Gastroesophageal sphincter (tissue), 4 donors: ENCODE measurements around the gene KIAA0930. TPM values are rescaled to one million over a fixed set of nuclear protein-coding genes. Genes with fewer than 3 reads are reported as not detected.

Source experiments
- ATAC-seq: fragments of 150-250 bp; one replicate; pipeline ENCODE4 v1.9.1; 2016; ENCODE audit warnings: mild to moderate bottlenecking, moderate library complexity
- H3K27ac ChIP-seq, 4 donors: fragments of 200-600 bp; sonication (generic) in 3 of 4; 1 replicate in 3 of 4; 2 replicates in 1 of 4; pipeline ENCODE4 v1.5.1; 2016 to 2019
- H3K27me3 ChIP-seq: fragments of 200-600 bp; sonication (generic); one replicate; pipeline ENCODE4 v1.5.1; 2019
- H3K36me3 ChIP-seq, 2 donors: fragments of 200-600 bp; sonication (generic); one replicate each; pipeline ENCODE4 v1.5.1; 2019; ENCODE audit warnings: control low read depth in 1 of 2
- H3K4me1 ChIP-seq, 3 donors: fragments of 200-600 bp; sonication (generic); 1 replicate in 2 of 3; 2 replicates in 1 of 3; pipeline ENCODE4 v1.5.1; 2016 to 2019; ENCODE audit warnings: control low read depth in 2 of 3
- H3K4me3 ChIP-seq, 2 donors: fragments of 200-600 bp; sonication (generic); one replicate each; pipeline ENCODE4 v1.5.1; 2019; ENCODE audit warnings: mild to moderate bottlenecking in 1 of 2, moderate library complexity in 1 of 2
- H3K9me3 ChIP-seq, 3 donors: fragments of 200-600 bp; sonication (generic); one replicate each; pipeline ENCODE4 v1.5.1; 2017 to 2019; ENCODE audit warnings: control low read depth in 2 of 3
- CTCF ChIP-seq, 4 experiments: fragments of 200-600 bp in 2 of 4; fragments of 450-650 bp in 2 of 4; sonication (generic) in 1 of 4; IDR thresholded peaks; one replicate each; pipeline ENCODE4 v1.5.1; 2017 to 2019; ENCODE audit warnings: antibody characterized with exemption in 4 of 4, mild to moderate bottlenecking in 2 of 4, moderate library complexity in 2 of 4
- EP300 ChIP-seq: sonication (generic); formaldehyde crosslinking; IDR thresholded peaks from one replicate; pipeline ENCODE4 v1.6.1; 2017; ENCODE audit warnings: antibody characterized with exemption, mild to moderate bottlenecking
- POLR2A ChIP-seq, 2 donors: fragments of 450-650 bp; IDR thresholded peaks; one replicate each; pipeline ENCODE4 v1.6.1; 2017; ENCODE audit warnings: antibody characterized with exemption in 2 of 2, mild to moderate bottlenecking in 2 of 2, moderate library complexity in 1 of 2
- POLR2AphosphoS5 ChIP-seq: sonication (generic); formaldehyde crosslinking; IDR thresholded peaks from one replicate; pipeline ENCODE4 v1.6.1; 2017; ENCODE audit warnings: antibody characterized with exemption
- WGBS, 2 donors: methylation state at CpG; one replicate each; pipeline ENCODE4 v1.1.5; 2018; ENCODE audit warnings: low coverage in 1 of 2; 5-methylcytosine and 5-hydroxymethylcytosine counted together
- total RNA-seq, 4 donors: library from RNA; depleted of rRNA; stranded (reverse); fragments of >200 nt; gene quantifications; one replicate each; pipeline ENCODE4 v1.1.0, GENCODE V29; 2016

The KIAA0930 gene
- total RNA-seq, 4 donors from 2014 or later, result 26.1 to 54.2 (median 37.3) TPM

DNA sequence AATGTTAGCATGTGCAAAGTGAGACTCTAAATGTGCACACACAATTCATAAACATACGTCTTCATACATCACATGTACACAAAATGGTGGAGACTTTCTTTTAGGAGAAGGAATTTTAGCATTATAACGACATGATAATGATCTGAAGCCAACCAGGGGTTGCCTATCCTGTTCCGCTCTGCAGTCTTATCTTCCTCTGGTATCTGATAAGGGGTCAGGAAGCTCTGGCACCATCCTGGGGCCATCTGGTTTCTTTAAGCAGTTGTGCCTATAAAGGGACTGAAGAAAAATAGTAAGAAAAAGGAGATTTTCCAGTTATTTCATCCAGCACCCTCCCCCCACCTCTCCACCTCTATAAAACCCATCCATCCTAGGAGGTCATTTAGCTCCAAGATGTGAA, 82.8 kb downstream of the KIAA0930 start:
- H3K27me3 ChIP-seq, result no peaks in the 10 kb centered on the region
- TF ChIP-seq EP300 (no peak), CTCF (IDR thresholded peaks at IDR 0.05) (no peak)
- H3K4me1 ChIP-seq, result peaks cover 0 to 32% (median 6%) of the 10 kb centered on the region in 3 donors
- WGBS, 2 donors, result 71 to 88% methylated on average over 3 of the region's 3 CpGs
- H3K9me3 ChIP-seq, result no peaks in the 10 kb centered on the region
- no peak overlapping the region for H3K27ac ChIP-seq
- H3K4me3 ChIP-seq, result no peak overlapping the region
- peaks cover 0 to 26% of the 10 kb centered on the region in 2 donors for H3K36me3 ChIP-seq
- ATAC-seq, result no peak

DNA sequence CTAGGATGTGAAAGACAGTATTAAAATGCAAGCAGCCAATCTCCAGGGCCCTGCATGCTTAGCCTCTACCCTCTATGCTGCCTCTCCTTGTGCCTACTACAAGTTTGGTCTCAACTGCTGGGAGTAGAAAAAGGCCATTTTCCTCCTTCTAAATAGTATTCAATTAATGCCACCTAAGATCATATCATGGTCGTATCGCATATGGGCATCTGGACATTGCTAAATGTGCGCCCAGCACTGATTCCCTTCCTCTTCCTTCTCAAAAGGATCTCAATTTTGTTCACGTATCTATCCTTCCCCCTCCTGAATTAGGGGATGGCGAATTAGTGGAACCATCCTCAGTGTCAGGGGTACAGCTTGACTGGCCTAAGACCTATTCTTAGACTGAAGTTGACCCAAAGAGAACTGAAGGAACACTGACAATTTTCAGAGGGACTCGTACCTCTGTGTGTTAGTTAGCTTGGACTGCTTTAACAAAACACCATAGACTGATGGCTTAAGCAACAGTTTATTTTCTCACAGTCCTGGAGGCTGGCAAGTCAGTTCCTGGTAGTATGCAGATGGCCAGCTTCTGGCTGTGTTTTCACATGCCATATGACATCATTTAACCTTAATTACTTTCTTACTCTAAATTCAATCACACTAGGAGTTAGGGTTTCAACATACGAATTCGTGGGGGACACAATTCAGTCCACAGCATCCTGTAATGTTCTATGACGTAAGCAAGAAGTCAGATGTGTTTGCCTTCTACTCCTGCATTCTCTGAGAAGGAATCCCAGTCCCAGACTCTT, 85.4 kb downstream of the KIAA0930 start:
- no peak for TF ChIP-seq EP300
- TF ChIP-seq POLR2A (IDR thresholded peaks at IDR 0.05), result no peak
- no peak for TF ChIP-seq CTCF (IDR thresholded peaks at IDR 0.05)
- no peak for TF ChIP-seq POLR2AphosphoS5
- H3K4me3 ChIP-seq, result no peak overlapping the region
- no peaks in the 10 kb centered on the region for H3K27me3 ChIP-seq
- peaks cover 0 to 43% of the 10 kb centered on the region in 2 donors for H3K36me3 ChIP-seq
- peaks cover 0 to 17% (median 0%) of the 10 kb centered on the region in 3 donors for H3K4me1 ChIP-seq
- no peak for ATAC-seq
- H3K27ac ChIP-seq, result no peak overlapping the region
- 69 to 85% methylated on average over 7 to 9 of the region's 9 CpGs for WGBS, 2 donors
- no peaks in the 10 kb centered on the region for H3K9me3 ChIP-seq

- Histone ChIP-seq H3K4me3 (no peak overlapping the region), H3K36me3 (peaks cover 0 to 49% of the 10 kb centered on the region in 2 donors), H3K4me1 (peaks cover 0 to 9% (median 0%) of the 10 kb centered on the region in 3 donors), H3K9me3 (no peaks in the 10 kb centered on the region), H3K27ac (no peak overlapping the region), H3K27me3 (no peaks in the 10 kb centered on the region)
- 84 to 96% methylated on average over 3 of the region's 3 CpGs for WGBS, 2 donors
- ATAC-seq, result no peak
- TF ChIP-seq POLR2AphosphoS5, result no peak
- no peak for TF ChIP-seq CTCF (IDR thresholded peaks at IDR 0.05)
- no peak for TF ChIP-seq EP300
- no peak for TF ChIP-seq POLR2A (IDR thresholded peaks at IDR 0.05)
These were observed 86.3 kb downstream of the KIAA0930 start for GRCh38 chr22:45154383-45154782.

DNA sequence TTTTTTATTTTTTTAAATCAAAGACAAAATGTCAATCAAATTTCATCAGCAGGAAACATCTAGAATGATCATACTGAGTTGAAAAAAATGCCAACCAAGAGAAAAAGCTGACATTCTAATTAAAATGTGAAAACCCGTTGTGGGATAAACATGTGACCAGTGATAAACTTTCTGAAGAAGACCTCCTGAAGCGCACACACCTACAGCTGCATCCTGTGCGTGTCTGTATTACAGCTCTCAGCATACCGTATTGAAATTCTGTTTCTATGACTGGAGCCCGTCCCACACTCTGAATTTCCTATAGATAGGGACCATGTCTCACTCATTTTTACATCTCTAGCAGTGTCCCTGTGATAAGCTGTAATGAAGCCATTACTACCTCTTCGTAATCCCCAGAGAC, 89.2 kb downstream of the KIAA0930 start:
- Histone ChIP-seq H3K27me3 (no peaks in the 10 kb centered on the region), H3K9me3 (no peaks in the 10 kb centered on the region), H3K27ac (no peak overlapping the region), H3K4me3 (no peak overlapping the region), H3K4me1 (no peaks in the 10 kb centered on the region), H3K36me3 (peaks cover 0 to 34% of the 10 kb centered on the region in 2 donors)
- no peak for ATAC-seq
- WGBS, 2 donors, result 79 to 98% methylated on average over 4 to 5 of the region's 6 CpGs
- TF ChIP-seq EP300, result no peak
- TF ChIP-seq POLR2A (IDR thresholded peaks at IDR 0.05), result no peak
- no peak for TF ChIP-seq CTCF (IDR thresholded peaks at IDR 0.05)
- no peak for TF ChIP-seq POLR2AphosphoS5

GRCh38 chr22:45150139-45150538, 90.6 kb downstream of the KIAA0930 start:
- H3K4me3 ChIP-seq, result no peak overlapping the region
- no peak for TF ChIP-seq EP300
- TF ChIP-seq POLR2A (IDR thresholded peaks at IDR 0.05), result no peak
- no peak for TF ChIP-seq POLR2AphosphoS5
- no peak for TF ChIP-seq CTCF (IDR thresholded peaks at IDR 0.05)
- WGBS, 2 donors, result 0 to 100% methylated on average over 1 of the region's 2 CpGs
- no peaks in the 10 kb centered on the region for H3K9me3 ChIP-seq
- H3K36me3 ChIP-seq, result peaks cover 0 to 22% of the 10 kb centered on the region in 2 donors
- no peak for ATAC-seq
- no peaks in the 10 kb centered on the region for H3K27me3 ChIP-seq
- H3K4me1 ChIP-seq, result no peaks in the 10 kb centered on the region
- no peak overlapping the region for H3K27ac ChIP-seq
